Inferior parietal cortex (tissue), 1 donor: ENCODE data around the gene ATP8B3.

ENCODE experiments used
- DNase-seq: peaks from one replicate; pipeline ENCODE4 v3.0.0-alpha.2; 2016; ENCODE audit errors: extremely low spot score

ATP8B3 gene

GRCh38 chr19:1744822-1745563 is 67.1 kb downstream of the ATP8B3 start:
- DNase-seq: no peak

DNA sequence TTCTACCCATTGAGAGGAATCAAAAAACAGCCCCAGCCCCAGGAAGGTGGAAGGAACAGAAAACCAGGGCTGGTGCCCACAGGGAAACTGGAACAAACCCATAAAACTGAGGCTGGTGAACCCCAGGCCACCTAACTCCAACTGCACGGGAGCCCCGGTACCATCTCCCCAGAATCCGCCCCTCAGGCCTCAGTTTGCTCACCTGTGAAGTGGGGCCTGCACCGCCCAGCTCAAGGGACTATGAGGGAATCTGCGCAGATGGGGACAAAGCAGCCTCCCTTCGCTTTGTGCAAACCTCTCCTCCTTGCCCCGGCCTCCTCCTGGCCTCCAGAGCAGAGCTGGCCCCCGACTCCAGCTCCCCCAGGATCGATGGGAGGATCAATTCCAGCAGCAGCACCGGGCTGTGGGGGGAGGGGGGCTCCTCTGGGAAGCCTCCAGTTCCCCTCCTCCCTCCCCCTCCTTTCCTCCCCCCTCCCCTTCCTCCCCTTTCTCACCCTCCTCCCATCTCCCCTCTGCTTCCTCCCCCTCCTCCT is 67.9 kb downstream of the ATP8B3 start:
- no peak for DNase-seq

DNA sequence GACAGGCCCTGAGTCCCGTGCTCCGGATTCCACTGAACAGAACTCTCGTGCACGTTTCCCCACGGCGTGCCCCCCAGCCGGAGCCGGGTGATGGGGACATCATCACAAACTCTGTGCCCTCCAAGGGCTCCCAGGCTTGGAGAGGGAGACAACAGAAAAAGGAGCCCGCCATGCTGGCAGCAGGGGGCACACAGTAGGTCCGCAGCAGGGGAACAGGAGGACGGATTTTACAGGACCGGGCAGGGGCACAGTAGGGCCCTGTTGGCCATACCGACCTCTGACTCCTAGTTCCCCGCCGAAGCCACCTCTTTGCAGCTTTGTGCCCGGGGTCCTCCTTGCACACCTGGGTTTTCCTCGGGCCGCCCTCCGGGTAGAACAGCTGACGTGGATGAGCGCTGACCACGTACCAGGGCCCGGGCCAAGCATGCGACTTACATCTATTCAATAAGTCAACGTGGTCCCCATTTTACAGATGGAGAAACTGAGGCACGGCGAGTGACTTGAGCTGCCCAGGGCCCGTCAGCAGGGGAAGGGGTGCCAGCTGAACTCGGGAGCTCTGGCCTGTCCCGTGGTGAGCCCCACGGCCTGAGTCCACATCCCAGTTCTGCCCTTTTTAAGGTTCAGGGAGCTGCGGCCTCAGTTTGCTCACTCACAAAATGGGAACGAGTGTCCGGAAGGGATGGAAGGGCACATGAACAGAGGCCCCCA is 68.9 kb downstream of the ATP8B3 start:
- DNase-seq: no peak

- no peak for DNase-seq
These were observed 72.0 kb downstream of the ATP8B3 start for GRCh38 chr19:1739960-1740629.

- DNase-seq: no peak
These were observed 75.1 kb downstream of the ATP8B3 start for GRCh38 chr19:1736927-1737326.

DNA sequence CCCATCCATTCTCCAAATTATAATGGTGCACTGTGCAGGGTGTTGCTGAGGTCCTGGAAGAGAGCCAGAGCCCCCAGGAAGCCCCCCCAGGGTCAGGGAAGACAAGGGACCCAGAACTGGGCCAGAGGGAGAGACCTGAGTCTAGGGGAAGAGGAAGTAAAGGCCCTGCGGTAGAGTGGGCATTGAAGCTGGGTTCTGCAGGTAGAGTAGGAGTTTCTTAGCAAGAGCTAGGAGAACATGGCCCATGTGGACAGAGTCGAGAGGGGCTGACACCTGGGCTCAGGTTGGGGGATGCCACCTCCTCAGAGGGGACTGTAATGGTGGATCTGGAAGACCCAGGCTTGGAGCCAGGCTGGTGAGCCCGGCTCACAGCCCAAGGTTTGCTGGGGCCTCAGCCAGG is 75.8 kb downstream of the ATP8B3 start:
- no peak for DNase-seq

DNA sequence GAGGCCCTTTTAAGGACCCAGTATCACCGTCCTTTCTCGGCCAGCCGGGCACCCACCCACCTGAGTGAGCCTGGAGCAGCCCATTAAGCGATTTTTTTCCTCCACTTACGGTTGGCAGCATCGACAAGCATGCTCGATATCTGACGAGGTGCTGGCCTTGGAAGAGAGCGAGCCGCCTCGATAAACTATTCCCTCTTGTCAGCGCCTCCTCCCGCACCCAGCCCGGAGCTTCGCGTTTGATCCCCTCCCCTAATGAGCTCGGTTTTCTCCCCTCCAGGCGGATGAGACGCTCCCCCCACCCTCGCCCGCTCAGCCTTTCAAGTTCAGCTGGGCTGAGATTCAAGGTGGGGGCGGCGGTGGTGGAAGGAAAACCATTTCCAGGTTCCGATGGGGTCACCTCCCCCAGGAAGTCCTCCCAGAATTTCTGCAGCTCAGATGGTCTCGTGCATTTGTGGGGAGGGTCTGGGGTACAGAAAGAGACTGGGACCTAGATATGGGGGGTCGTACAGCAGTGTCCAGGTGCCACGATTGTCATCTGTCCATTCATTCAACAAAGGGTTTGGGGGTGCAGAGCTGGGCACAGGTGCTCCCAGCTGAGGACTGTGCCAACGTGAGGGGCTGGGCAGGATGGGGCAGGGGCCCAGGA is 77.6 kb downstream of the ATP8B3 start:
- DNase-seq: no peak
